ENCODE data around the gene A2ML1. TPM values are rescaled to one million over a fixed set of nuclear protein-coding genes. Genes with fewer than 3 reads are reported as not detected.
"Not testable (repeated sequence)": the region's sequence is repeated elsewhere in the genome, so short reads cannot be mapped to it uniquely, and the experiment has no call there.

Gene A2ML1
- total RNA-seq (2014; rRNA removed; shearing (Covaris generic)): not detected in 2 replicates

DNA sequence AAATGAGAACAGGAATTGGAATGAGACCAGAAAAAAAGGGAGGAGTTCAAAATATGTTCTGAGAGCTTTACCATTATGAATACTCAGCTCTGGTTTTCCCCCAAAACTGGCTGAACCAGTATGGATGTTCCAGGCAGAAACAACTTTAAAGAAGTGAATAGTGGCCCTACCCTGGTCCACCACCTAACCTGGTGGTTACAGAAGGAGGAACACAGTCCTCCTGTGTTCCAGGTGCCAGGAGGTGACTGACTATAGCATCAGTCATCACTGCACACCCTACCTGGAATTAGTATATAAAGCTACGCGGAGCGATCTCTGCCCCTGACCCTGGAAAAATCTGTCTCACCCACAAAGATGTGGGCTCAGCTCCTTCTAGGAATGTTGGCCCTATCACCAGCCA lies at the start of gene A2ML1:
TSS of gene A2ML1 (plus strand) at position 324 of the 400 bp plus-strand sequence. CDS start at position 355, 31 bp downstream.
- no peak for DNase-seq (ENCODE audit: low spot score)

DNA sequence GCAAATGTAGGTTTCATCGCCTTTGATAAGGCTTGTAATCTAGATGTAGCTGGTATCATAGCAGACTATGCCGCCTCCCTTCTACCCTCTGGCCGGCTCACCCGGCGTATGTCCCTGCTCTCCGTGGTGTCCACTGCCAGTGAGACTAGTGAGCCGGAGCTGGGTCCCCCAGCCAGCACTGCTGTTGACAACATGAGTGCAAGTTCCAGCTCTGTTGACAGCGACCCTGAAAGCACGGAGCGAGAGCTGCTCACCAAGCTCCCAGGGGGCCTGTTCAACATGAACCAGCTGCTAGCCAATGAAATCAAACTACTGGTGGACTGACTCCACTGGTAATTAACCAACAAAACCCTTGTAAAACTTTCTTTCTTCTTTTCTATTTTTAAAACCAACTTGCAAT lies 49.0 kb upstream of the A2ML1 start:
- no peak for DNase-seq (ENCODE audit: low spot score)

DNA sequence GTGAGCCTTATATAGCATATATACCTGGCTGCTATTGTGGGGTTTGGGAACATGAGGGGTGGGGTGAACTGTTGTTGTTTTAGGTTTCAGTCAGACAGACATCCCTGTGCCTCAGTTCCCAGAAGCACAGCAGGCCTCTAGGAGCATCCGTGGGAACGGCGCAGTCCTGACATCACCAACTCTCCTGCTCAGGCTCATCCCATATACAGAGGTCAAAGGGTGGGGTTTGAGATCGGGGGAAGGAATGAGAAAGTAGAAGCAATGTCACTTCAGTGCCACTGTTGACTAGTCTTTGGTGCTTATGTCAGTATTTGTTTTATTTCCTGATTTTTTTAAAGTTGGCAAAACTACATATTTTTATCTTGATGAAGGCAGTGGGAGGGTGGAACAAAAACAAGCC lies 43.1 kb upstream of the A2ML1 start:
- no peak for DNase-seq (ENCODE audit: low spot score)

DNA sequence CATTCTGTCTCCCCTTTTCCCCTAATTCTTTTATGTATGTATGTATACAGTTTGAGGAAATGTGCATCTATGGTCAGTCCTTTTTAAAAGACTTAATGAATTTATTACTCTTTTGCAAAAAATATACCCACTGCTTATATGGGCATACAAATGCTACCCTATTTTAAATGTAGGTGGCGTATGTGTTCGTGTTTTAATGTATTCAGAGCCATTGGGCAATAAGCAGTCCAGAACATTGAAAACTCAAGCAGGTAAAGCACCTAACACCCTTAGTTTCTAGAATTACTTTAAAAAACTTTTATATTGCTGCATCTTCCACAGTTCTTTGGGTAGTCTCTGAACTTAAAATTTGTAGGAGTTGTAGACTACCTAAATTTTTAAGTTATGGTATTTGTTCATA lies 42.6 kb upstream of the A2ML1 start:
- DNase-seq (ENCODE audit: low spot score): peak; percentile 3

DNA sequence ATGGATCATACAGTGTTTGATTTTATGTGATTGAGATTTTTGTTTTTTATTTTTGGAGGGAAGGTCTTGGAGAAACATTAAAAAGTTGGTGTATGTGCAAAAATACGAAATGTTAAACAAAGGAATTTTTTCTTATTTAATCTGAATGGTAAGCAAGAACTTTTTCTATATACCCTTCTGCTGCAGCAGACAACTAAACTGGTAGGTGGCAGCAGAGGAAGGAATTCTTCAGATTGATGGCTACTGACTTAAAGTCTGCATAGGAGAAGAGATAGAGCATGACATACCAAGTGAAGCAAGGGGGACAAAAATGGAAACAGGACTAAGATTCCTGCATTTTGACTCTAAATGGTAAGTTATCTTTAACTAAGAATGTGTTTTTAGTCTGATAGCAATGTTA lies 42.0 kb upstream of the A2ML1 start:
- DNase-seq (ENCODE audit: low spot score): peak; percentile 16

DNA sequence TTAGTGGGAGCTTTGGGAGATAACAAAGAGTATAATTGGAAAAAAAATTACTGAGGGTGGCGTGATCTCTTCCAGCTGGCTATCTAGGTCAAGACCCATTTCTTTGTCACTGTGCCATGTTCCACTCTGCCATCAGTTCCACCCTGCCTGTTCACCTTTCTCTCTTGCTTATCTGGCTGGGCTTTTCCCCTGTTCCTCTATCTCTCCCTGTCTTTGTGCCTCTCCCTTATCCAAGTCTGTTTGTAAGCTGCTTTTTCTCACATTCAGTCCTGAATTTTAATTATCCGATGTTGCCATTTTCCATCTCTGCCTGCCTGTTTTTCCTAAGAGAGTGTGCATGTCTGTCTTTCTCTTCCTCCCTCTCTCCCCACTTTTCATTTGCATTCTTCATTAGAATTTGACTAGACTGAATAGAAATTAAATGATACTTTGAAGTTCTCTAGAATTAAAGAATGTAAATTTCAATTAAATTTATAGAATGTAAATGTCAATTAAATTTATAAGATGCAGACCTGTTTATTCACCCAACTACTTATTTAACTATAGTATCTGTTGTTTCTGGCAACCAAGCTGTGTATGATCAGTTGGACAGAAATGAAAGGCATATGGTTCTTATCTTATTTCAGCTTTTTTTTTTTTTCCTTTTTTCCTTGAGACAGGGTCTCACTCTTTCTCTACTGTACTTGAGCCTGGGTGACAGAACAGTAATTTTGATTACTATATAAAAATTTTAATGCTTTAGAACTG lies 40.9 kb upstream of the A2ML1 start:
- DNase-seq (ENCODE audit: low spot score): no peak

DNA sequence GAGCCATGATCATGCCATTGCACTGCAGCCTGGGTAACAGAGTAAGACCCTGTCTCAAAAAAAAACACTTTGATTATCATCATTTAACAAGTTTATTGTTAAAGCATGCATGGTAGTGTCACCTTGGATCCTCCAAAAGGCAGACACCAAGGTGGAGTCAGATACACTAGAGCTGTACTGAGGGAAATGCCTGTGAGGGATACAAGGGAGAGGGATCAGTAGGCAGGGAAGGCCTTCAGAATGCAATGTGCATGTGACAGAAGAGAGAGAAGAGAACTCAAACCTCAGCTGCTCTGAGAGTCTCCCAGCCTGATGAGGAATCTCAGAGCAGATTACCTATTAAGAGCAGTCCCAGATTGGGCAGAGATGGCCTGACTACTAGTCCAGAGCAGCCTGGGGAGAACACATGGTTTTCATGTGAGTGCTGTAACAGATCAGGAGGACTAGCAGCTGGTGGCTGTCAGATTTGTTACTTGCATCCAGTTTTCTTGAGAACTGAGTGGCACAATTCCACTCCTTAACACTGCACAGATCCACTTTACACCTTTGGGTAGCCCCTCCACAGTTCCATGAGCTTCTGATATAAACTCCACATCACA lies 38.0 kb upstream of the A2ML1 start:
- no peak for DNase-seq (ENCODE audit: low spot score)

DNA sequence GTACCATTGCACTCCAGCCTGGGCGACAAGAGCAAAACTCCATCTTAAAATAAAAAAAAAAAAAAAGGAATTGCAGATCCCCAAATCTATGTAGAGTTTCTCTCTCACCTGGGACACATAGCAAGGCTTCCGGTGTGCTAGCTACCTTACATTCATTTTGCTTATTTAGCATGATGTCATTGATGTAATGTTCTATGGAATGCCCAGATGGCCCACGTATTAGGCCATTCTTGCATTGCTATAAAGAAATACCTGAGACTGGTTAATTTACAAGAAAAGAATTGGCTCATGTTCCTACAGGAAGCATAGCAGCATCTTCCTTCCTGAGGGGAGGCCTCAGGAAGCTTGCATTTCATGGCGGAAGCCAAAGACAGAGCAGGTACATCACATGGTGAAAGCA lies 36.9 kb upstream of the A2ML1 start:
- DNase-seq (ENCODE audit: low spot score): no peak

DNA sequence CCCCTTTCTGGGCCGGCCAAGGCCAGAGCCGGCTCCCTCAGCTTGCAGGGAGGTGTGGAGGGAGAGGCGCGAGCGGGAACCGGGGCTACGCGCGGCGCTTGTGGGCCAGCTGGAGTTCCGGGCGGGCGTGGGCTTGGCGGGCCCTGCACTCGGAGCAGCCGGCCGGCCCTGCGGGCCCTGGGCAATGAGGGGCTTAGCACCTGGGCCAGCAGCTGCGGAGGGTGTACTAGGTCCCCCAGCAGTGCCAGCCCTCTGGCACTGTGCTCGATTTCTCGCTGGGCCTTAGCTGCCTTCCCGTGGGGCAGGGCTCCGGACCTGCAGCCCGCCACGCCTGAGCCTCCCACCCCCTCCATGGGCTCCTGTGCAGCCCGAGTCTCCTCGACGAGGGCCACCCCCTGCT lies 35.2 kb upstream of the A2ML1 start:
- DNase-seq (ENCODE audit: low spot score): not testable (repeated sequence)

DNA sequence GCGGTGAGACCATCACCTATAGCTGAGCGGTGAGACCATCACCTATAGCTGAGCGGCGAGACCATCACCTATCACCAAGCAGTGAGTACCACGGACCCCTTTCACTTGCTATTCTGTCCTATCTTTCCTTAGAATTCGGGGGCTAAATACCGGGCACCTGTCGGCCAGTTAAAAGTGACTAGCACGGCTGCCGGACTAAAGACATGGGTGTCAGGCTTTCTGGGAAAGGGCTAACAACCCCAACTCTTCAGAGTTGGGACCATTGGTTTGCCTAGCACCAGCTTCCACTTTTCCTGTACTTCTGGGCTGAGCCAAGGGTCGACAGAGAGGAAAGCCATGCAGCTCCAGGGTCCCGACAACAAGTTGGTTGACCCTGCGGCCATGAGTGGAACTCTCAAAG lies 33.7 kb upstream of the A2ML1 start:
- not testable (repeated sequence) for DNase-seq (ENCODE audit: low spot score)

DNA sequence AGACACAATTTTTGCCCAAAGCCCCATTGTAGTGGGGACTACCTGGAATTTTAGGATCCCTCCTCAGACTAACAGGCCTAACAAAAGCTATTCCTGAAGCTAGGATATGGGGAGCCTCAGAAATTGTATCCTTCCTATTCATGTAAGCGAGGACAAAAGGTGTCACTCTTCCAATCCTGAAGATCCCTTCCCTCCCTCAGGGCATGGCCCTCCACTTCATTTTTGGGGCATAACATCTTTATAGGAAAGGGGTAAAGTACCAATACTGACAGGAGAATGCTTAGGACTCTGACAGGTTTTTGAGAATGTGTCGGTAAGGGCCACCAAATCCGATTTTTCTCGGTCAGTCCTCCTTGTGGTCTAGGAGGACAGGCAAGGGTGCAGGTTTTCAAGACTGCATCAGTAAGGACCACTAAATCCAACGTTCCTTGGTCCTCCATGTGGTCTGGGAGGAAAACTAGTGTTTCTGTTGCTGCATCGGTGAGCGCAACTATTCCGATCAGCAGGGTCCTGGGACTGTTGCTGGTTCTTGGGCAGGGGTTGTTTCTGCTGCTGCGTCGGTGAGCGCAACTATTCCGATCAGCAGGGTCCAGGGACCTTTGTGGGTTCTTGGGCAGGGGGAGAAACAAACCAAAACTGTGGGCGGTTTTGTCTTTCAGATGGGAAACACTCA lies 32.9 kb upstream of the A2ML1 start:
- not testable (repeated sequence) for DNase-seq (ENCODE audit: low spot score)

DNA sequence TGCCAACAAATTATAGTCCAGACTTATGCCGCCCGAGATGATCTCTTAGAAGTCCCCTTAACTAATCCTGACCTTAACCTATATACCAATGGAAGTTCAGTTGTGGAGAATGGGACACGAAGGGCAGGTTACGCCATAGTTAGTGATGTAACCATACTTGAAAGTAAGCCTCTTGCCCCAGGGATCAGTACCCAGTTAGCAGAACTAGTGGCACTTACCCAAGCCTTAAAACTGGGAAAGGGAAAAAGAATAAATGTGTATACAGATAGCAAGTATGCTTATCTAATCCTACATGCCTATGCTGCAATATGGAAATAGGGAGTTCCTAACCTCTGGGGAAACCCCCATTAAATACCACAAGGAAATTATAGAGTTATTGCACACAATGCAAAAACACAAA lies 29.2 kb upstream of the A2ML1 start:
- DNase-seq (ENCODE audit: low spot score): not testable (repeated sequence)

DNA sequence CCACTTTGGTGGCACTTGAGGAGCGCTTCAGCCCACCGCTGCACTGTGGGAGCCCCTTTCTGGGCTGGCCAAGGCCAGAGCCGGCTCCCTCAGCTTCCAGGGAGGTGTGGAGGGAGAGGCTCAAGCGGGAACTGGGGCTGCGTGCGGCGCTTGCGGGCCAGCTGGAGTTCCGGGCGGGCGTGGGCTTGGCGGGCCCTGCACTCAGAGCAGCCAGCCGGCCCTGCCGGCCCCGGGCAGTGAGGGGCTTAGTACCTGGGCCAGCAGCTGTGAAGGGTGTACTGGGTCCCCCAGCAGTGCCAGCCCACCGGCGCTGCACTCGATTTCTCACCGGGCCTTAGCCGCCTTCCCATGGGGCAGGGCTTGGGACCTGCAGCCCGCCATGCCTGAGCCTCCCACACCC lies 27.8 kb upstream of the A2ML1 start:
- DNase-seq (ENCODE audit: low spot score): not testable (repeated sequence)

DNA sequence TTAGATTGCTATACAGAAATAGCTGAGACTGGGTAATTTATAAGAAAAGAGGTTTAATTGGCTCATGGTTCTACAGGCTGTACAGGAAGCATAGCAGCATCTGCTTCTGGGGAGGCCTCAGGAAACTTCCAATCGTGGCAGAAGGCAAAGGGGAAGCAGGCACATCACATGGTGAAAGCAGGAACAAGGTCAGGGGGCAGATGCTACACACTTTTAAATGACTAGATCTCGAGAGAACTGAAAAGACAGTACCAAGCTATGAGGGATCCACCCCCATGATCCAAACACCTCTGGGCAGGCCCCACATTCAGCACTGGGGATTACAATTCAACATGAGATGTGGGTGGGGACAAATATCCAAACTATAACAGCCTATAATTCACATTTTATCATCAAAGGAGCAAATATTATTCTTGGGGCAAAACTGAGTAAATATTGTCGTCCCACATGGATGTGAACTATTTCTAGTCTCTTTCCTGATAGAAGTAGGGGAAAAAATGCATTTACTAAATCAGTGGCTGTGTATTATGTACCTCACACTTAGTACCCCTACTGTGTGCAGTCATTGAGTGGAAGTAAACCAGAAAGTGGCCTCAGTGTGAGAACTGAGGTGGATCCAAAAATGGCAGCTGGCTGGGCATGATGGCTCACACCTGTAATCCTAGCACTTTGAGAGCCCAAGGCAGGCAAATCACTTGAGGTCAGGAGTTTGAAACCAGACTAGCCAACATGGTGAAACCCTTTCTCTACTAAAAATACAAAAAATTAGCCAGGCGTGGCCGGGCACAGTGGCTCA lies 25.4 kb upstream of the A2ML1 start:
- DNase-seq (ENCODE audit: low spot score): no peak

DNA sequence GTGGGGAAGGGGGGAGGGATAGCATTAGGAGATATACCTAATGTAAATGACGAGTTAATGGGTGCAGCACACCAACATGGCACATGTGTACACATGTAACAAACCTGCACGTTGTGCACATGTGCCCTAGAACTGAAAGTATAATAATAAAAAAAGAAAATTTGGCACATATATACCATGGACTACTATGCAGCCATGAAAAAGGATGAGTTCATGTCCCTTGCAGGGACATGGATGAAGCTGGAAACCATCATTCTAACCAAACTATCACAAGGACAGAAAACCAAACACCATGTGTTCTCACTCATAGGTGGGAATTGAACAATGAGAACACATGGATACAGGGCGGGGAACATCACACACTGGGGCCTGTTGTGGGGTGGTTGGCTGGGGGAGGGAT lies 21.2 kb upstream of the A2ML1 start:
- DNase-seq (ENCODE audit: low spot score): not testable (repeated sequence)

DNA sequence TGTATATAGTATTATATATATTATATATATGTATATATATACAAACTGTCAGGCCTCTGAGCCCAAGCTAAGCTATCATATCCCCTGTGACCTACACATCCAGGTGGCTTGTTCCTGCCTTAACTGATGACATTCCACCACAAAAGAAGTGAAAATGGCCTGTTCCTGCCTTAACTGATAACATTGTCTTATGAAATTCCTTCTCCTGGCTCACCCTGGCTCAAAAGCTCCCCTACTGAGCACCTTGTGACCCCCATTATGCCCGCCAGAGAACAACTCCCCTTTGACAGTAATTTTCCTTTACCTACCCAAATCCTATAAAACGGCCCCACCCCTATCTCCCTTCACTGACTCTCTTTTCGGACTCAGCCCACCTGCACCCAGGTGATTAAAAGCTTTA lies 17.6 kb upstream of the A2ML1 start:
- not testable (repeated sequence) for DNase-seq (ENCODE audit: low spot score)

DNA sequence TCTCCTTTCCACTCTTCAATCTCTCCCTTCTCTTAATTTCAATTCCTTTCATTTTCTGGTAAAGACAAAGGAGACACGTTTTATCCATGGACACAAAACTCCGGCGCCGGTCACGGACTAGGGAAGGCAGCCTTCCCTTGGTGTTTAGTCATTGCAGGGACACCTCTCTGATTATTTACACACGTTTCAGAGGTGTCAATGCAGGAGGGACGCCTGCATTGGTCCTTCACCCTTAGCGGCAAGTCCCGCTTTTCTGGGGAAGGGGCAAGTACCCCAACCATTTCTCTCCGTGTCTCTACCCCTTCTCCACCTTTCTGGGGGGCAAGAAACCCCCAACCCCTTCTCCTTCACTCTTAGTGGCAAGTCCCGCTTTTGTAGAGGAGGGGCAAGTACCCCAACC lies 16.9 kb upstream of the A2ML1 start:
- not testable (repeated sequence) for DNase-seq (ENCODE audit: low spot score)

DNA sequence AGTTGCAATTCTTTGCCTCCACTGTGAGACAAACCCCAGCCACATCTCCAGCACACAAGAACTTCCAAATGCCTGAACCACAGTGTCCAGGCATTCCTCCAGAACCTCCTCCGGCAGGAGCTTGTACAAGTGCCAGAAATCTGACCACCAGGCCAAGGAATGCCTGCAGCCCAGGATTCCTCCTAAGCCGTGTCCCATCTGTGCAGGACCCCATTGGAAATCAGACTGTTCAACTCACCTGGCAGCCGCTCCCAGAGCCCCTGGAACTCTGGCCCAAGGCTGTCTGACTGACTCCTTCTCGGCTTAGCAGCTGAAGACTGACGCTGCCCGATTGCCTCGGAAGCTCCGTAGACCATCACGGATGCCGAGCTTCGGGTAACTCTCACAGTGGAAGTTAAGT lies 15.3 kb upstream of the A2ML1 start:
- not testable (repeated sequence) for DNase-seq (ENCODE audit: low spot score)

DNA sequence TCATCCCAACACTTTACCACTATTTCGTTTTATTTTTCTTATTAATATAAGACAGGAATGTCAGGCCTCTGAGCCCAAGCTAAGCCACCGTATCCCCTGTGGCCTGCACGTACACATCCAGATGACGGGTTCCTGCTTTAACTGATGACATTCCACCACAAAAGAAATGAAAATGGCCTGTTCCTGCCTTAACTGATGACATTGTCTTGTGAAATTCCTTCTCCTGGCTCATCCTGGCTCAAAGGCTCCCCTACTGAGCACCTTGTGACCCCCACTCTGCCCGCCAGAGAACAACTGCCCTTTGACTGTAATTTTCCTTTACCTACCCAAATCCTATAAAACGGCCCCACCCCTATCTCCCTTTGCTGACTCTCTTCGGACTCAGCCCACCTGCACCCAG lies 12.3 kb upstream of the A2ML1 start:
- DNase-seq (ENCODE audit: low spot score): not testable (repeated sequence)

DNA sequence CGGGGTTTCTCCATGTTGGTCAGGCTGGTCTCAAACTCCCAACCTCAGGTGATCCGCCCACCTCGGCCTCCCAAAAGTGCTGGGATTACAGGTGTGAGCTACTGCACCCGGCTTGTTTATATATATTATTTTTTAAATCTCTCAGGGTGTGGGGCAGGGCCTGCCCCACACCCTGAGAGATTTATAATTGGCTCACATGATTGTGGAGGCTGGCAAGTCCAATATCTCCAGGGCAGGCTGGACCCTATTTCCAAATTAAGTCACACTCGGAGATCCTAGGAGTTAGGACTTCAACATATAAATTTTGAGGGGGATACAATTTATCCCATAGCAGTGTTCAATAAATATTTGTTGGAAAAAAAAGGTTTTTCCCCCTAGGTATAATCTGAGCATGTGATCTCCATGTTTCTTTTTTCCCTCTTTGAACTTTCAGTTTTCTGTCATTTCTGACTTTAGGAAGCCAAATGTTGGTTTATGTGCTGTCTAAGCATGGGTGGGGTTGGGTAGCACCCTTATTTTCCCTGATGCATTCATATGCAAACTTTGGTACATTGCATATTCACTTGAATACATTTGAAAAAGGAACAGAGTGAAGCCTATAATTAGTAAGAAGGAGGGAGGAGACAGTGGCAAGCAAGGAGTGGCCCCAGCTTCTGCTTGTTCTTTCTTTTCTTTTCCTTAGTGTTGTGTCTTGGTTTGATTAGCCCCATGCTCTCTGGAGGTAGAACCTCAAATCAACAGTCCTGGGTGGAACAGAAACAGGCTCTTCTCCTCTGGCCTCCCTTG lies 8.7 kb upstream of the A2ML1 start:
- no peak for DNase-seq (ENCODE audit: low spot score)

DNA sequence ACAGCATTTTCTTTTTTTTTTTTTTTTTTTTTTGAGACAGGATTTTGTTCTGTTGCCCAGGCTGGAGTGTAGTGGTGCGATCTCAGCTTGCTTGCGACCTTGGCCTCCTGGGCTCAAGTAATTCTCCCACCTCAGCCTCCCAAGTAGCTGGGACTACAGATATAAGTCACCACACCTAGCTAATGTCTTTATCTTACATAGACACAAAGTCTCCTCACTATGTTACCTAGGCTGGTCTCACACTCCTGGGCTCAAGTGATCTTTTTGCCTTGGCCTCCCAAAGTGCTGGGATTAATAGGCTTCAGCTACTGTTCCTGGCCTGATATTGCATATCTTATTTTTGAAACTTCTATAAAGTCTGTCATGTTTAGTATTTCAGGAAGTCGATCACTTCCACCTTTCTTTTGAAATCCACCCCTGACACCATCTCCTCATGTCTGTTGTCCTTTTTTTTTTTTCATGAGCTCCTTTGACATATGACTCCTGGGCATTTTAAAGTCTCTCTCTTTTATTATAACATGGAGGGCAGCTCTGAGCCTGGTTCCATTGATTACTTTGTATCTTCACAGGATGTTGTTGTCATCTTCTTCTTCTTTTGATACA lies 5.9 kb upstream of the A2ML1 start:
- DNase-seq (ENCODE audit: low spot score): no peak

All from HT-29 (cell line).